ENCODE results near the gene ARL15.

DNA sequence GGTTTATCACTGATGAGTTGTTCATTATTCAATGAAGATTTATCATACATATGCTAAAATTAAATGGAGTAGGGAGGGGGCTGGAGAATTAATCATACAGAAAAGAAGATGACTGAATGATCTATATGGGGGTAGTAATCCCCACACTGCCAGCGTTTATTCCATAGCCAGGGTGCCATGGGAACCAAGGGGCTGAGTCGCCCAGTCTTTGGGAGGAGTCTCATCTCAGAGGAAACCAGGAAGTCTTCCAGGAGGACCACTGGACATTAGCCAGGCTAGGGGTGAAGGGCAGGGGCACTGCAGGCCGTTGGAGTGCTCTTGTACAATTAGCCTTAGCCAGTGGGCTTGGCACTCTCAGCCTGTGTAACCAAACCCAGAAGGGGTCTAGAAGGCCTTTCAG, 226.5 kb downstream of the ARL15 start:
- TF ChIP-seq, protein P1, sequence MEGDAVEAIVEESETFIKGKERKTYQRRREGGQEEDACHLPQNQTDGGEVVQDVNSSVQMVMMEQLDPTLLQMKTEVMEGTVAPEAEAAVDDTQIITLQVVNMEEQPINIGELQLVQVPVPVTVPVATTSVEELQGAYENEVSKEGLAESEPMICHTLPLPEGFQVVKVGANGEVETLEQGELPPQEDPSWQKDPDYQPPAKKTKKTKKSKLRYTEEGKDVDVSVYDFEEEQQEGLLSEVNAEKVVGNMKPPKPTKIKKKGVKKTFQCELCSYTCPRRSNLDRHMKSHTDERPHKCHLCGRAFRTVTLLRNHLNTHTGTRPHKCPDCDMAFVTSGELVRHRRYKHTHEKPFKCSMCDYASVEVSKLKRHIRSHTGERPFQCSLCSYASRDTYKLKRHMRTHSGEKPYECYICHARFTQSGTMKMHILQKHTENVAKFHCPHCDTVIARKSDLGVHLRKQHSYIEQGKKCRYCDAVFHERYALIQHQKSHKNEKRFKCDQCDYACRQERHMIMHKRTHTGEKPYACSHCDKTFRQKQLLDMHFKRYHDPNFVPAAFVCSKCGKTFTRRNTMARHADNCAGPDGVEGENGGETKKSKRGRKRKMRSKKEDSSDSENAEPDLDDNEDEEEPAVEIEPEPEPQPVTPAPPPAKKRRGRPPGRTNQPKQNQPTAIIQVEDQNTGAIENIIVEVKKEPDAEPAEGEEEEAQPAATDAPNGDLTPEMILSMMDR (IDR thresholded peaks at IDR 0.05): no peak
- no peak for TF ChIP-seq POLR2A (IDR thresholded peaks at IDR 0.05)
